Globus pallidus (tissue), 1 donor: ENCODE measurements around the gene LEP.

Experiments used
- DNase-seq: peaks from one replicate; pipeline ENCODE4 v3.0.0-alpha.2; 2015; ENCODE audit warnings: low spot score

LEP gene

DNA sequence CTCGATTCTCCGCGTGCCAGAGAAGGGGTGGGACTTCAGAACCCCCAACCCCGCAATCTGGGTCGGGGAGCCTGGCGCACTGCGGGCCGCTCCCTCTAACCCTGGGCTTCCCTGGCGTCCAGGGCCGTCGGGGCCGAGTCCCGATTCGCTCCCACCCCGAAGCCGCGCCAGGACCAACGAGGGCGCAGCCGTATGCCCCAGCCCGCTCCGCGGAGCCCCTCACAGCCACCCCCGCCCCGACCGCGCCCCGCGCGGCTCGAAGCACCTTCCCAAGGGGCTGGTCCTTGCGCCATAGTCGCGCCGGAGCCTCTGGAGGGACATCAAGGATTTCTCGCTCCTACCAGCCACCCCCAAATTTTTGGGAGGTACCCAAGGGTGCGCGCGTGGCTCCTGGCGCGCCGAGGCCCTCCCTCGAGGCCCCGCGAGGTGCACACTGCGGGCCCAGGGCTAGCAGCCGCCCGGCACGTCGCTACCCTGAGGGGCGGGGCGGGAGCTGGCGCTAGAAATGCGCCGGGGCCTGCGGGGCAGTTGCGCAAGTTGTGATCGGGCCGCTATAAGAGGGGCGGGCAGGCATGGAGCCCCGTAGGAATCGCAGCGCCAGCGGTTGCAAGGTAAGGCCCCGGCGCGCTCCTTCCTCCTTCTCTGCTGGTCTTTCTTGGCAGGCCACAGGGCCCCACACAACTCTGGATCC is at the start of gene LEP:
Gene LEP, plus strand, starts transcription at position 583 of the 691 bp plus-strand sequence. CDS start 10,741 bp downstream, outside the sequence.
- no peak for DNase-seq

- DNase-seq, result no peak
Measured at GRCh38 chr7:128192497-128193142, 48.5 kb upstream of the LEP start.

- no peak for DNase-seq
Measured at GRCh38 chr7:128194533-128195282, 46.4 kb upstream of the LEP start.

GRCh38 chr7:128197589-128197988 is 43.5 kb upstream of the LEP start:
- DNase-seq, result no peak

- DNase-seq, result no peak
Measured at GRCh38 chr7:128197989-128198580, 43.0 kb upstream of the LEP start.

DNA sequence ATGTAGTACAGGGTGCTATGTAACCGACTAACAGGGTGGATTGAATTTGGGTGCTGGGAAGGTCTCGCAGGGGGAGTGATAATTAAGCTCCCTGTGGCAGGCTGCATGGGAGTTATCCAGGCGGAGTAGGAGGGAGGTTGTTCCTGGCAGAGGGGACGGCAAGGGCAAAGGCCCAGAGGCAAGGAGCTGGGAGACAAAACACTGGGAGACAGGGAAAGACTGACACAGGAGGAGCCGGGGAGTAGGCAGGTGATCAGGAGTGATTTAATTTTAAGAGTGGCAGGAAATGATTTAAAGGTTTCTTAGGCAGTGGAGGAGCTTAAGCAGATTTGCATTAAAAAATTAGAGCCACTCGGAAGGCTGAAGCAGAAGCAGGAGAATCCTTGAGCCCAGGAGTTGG is 40.7 kb upstream of the LEP start:
- no peak for DNase-seq

- DNase-seq, result no peak
Measured at GRCh38 chr7:128201067-128201689, 39.9 kb upstream of the LEP start.

DNA sequence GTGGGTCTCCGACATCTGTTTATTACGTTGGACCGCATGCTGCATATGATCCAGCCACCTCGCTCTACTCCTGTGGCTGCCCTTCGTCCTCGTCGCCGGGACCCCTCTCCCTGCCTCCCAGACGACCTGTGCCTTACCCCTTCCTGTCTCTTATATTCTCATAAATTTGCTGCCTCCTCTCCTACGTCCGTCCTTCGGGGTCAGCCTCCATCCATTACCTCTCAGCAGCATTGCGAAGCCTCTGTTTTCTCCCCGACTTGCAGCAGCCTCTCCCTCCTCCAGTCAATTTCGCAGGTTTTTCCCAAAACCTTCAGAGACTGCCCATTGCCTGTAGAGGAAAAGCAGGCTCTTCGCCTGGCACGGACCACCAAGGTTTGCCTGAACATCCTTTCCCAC is 39.4 kb upstream of the LEP start:
- no peak for DNase-seq

DNA sequence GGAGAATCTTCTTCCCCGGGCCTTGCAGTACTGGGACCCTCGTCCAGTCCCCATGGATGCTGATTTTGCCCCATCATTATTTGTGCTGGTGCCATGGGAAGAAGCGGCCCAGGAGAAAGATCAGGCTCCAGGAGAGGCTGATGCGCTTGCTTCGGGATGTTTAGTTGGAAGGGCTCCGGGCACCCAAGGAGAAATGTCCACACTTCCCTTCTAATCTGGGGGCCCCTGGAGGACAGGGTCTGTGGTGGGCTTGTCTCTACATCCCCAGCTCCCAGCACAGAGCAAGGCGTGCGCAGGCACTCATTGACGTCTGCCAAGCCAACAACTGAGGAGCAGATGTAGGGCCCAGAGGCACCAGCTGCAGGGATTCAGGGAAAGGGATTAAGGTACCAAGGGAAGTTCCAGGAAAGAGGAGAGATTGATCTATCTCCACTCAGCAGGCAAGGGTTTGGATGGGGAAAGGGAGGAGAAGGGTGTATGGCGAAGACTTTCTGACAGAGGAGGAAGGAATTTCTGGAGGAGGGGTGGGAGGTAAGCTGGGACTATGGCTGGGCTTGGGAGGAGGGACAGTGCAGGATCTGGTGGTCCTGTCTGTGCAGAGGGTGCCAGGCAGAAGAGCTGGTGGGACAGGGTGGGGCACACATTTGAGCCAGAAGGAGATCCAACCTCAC is 38.7 kb upstream of the LEP start:
- DNase-seq, result no peak

- no peak for DNase-seq
Measured at GRCh38 chr7:128203047-128203491, 38.0 kb upstream of the LEP start.

DNA sequence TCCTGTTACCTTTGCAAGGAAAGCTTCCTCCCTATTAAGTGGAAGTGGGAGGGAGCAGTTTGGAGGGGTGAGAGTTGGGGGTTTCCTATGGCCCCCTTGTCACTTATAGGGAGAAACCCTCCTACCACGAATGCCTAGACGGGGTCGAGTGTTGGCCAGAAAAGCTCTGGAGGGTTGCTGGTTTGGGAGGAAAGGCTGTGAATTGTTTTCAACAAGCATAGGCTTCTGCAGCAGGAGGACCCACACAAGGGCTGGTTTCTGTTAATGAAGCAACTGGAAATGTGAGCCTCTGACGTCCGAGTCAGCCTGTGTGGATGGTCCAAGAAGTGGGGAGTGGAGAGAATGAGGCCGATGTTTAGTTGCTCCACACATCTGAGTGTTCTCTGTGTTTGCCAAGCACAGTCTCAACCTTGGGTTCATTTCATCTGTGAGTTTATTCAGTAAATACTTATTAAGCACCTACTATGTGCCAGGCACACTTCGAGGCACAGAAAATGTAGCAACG is 37.3 kb upstream of the LEP start:
- DNase-seq, result no peak

GRCh38 chr7:128204455-128204854 is 36.6 kb upstream of the LEP start:
- no peak for DNase-seq

DNA sequence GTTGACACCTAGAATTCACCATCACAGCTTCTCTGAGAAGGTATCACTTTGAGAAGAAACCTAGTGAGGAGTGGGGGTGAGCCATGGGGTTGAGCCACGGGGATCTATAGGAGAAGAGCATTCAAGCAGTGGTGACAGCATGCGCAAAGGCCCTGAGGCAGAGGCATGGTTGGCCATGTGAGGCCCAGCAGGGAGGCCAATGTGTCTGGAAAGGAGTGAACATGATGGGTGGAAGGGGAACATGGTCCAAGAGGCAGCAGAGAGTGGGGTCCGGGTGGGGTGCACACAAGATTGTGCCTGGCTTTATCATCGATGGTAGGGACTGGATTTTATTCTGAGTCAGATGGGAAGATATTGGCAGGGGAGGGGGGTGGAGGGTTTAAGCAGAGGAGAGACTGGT is 36.0 kb upstream of the LEP start:
- no peak for DNase-seq

DNA sequence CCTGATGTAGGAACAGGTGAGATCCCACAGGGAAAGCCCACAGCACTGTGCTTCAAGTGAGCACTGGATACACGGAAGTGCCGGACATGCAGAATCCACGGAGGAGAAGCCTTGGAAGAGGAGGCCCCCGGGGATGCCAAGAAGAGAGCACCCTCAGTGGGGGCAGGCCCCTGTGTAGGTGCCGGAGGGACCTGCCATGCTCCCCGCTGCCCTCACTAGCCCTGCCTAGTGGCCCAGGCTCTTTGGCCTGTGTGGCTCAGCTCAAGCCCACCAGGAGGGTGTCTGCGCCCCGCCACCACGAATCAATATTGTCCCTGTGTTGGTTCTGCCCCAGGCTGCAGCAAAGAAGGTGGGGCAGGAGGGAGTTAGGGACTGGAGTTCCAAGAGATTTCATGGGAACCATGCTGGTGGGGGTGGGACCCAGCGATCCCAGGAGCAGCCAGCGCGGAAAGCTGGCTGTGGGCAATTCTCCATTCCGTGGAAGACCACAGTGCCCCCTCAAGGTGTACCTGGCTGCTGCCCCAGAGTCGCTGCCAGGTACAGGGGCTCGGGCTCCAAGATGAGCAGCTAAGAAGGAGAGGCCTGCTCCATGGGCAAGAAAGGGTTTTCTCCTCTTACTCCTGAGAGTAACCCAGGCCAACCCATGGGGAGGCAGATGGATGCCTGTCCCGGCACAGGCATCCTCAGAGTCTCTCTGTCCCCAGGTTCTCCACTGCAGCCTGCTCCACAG is 34.9 kb upstream of the LEP start:
- DNase-seq, result no peak

GRCh38 chr7:128206747-128207500 is 34.2 kb upstream of the LEP start:
- no peak for DNase-seq

DNA sequence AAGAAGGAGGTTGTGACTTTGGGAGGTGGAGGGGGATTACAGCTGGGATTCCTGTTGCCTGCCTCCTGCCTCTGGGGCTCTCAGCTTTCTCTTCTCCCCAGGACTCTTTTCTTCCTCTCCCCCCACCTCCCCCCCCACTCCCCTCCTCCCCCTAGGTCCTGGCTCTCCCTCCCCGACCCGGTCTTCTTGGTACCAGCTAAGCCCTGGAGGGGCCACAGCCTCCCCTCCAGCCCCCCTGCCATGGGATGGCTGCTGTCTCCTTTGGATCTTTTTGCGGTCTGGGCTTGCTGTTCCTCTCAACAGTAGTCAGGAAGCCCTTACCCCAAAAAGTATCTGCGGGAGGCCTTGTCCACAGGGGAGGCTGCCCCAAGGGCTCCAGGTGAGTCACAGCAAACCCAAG is 33.5 kb upstream of the LEP start:
- DNase-seq, result no peak

- peak; percentile 72 for DNase-seq
Measured at GRCh38 chr7:128209229-128210035, 31.6 kb upstream of the LEP start.

DNA sequence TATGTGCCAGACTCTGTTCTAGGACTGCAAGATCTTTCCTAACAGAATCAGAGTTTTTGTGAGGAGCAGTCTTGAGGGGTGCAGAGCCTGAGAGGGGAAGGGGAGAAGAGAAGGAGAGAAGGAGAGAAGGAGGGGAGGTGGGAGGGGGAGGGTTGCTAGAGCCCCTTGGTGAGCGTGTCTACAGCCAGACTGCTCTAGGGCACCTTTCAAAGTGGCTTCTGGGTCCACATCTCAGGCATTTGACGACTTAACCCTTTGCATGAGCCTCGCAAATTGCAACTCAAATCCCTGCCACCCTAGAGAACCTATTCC is 31.1 kb upstream of the LEP start:
- DNase-seq, result no peak
